CD8-positive, alpha-beta memory T cell (primary cell): ENCODE results near the gene SLCO4A1. TPM values are rescaled to one million over a fixed set of nuclear protein-coding genes. Genes with fewer than 3 reads are reported as not detected.
A peak's percentile ranks its signal among the peaks of the same experiment; 100 is the strongest.

Source experiments
- CTCF ChIA-PET: fragments of 350-600 bp; sonication (Branson Sonifier 250); formaldehyde crosslinking; loops from one replicate; lab custom pipeline; 2021; ENCODE audit warnings: antibody characterized with exemption; lab: Charles Lee
- POLR2A ChIA-PET: fragments of 350-600 bp; sonication (Branson Sonifier 250); formaldehyde crosslinking; loops from one replicate; lab custom pipeline; 2021; ENCODE audit warnings: antibody characterized with exemption; lab: Charles Lee
- DNase-seq, 5 donors: peaks; one replicate each; pipeline versions ENCODE4 v3.0.0 to v3.0.0-alpha.2; 2020 to 2022; ENCODE audit warnings: mixed read lengths in 1 of 5
- H3K27ac ChIP-seq: one replicate; pipeline ENCODE4 v1.7.0; 2013; ENCODE audit warnings: low read depth, mild to moderate bottlenecking, low read length, moderate library complexity
- H3K27me3 ChIP-seq: 2 replicates; pipeline ENCODE4 v1.7.0; 2013; ENCODE audit warnings: low read length, mild to moderate bottlenecking; ENCODE audit not compliant: insufficient read depth, poor library complexity, severe bottlenecking
- H3K36me3 ChIP-seq: 2 replicates; pipeline ENCODE4 v1.7.0; 2013; ENCODE audit warnings: mild to moderate bottlenecking, low read length, moderate library complexity; ENCODE audit not compliant: insufficient read depth
- H3K4me1 ChIP-seq: 2 replicates; pipeline ENCODE4 v1.7.0; 2013; ENCODE audit warnings: mild to moderate bottlenecking, low read length, moderate library complexity; ENCODE audit not compliant: insufficient read depth
- H3K4me3 ChIP-seq: 2 replicates; pipeline ENCODE4 v1.7.0; 2013; ENCODE audit warnings: mild to moderate bottlenecking, low read length
- H3K9me3 ChIP-seq: 2 replicates; pipeline ENCODE4 v1.7.0; 2013; ENCODE audit warnings: mild to moderate bottlenecking, low read length
- H3K27ac Mint-ChIP-seq, 8 donors: one replicate each; pipeline ENCODE4 v1.8.0; 2020 to 2021; ENCODE audit warnings: mixed read lengths in 8 of 8, mild to moderate bottlenecking in 6 of 8, inconsistent platforms in 3 of 8, moderate library complexity in 3 of 8
- H3K27me3 Mint-ChIP-seq, 2 donors: one replicate each; pipeline ENCODE4 v1.8.0; 2020 to 2021; ENCODE audit warnings: mixed read lengths in 2 of 2, mild to moderate bottlenecking in 1 of 2, moderate library complexity in 1 of 2
- H3K36me3 Mint-ChIP-seq, 3 donors: one replicate each; pipeline ENCODE4 v1.8.0; 2020 to 2021; ENCODE audit warnings: mixed read lengths in 3 of 3, inconsistent platforms in 1 of 3, mild to moderate bottlenecking in 1 of 3
- H3K4me1 Mint-ChIP-seq, 3 donors: one replicate each; pipeline ENCODE4 v1.8.0; 2020 to 2021; ENCODE audit warnings: mixed read lengths in 3 of 3, inconsistent platforms in 1 of 3, mild to moderate bottlenecking in 1 of 3
- H3K4me3 Mint-ChIP-seq, 7 donors: one replicate each; pipeline ENCODE4 v1.8.0; 2020 to 2021; ENCODE audit warnings: mixed read lengths in 7 of 7, mild to moderate bottlenecking in 6 of 7, moderate library complexity in 4 of 7, inconsistent platforms in 2 of 7
- H3K9me3 Mint-ChIP-seq, 5 donors: one replicate each; pipeline ENCODE4 v1.8.0; 2020 to 2022; ENCODE audit warnings: mixed read lengths in 5 of 5, mild to moderate bottlenecking in 3 of 5, moderate library complexity in 2 of 5, inconsistent platforms in 1 of 5
- polyA plus RNA-seq: library from polyadenylated mRNA; unstranded; fragments of 300-500 nt; fragmentation: Illumina TruSeq; gene quantifications from one replicate; pipeline ENCODE4 v1.2.3, GENCODE V29; 2021
- total RNA-seq, 2 experiments: library from RNA; stranded (reverse); gene quantifications; one replicate each; pipeline ENCODE4 v1.2.3, GENCODE V29; 2021

Gene SLCO4A1
- total and polyA plus RNA-seq, 3 experiments from 2014 or later: 0.47 to 44.9 (median 42.0) TPM

GRCh38 chr20:62597416-62598115 is 44.7 kb upstream of the SLCO4A1 start:
- ChIA-PET CTCF (no interaction called here), POLR2A (no interaction called here)
- Mint-ChIP-seq H3K36me3 (no peaks in the 10 kb centered on the region), H3K27me3 (peaks cover 10 to 34% of the 10 kb centered on the region in 2 donors), H3K9me3 (no peaks in the 10 kb centered on the region), H3K27ac (no peak overlapping the region), H3K4me1 (peaks cover 9 to 15% (median 10%) of the 10 kb centered on the region in 3 donors), H3K4me3 (no peak overlapping the region)
- Histone ChIP-seq H3K4me3 (no peak overlapping the region), H3K9me3 (no peaks in the 10 kb centered on the region), H3K27me3 (peaks cover 18% of the 10 kb centered on the region), H3K4me1 (peaks cover 7% of the 10 kb centered on the region), H3K27ac (no peak overlapping the region), H3K36me3 (no peaks in the 10 kb centered on the region)
- no peak for DNase-seq

- peaks cover 19% of the 10 kb centered on the region for H3K4me1 ChIP-seq
- Mint-ChIP-seq H3K27ac (peak overlapping the region in 1 of 8 donors; percentile 84), H3K36me3 (no peaks in the 10 kb centered on the region), H3K9me3 (no peaks in the 10 kb centered on the region), H3K4me3 (no peak overlapping the region), H3K4me1 (peaks cover 19 to 25% (median 21%) of the 10 kb centered on the region in 3 donors), H3K27me3 (peaks cover 10 to 32% of the 10 kb centered on the region in 2 donors)
- no peak for DNase-seq
- no peaks in the 10 kb centered on the region for H3K9me3 ChIP-seq
- no peak overlapping the region for H3K4me3 ChIP-seq
- H3K36me3 ChIP-seq: no peaks in the 10 kb centered on the region
- POLR2A ChIA-PET: no interaction called here
- H3K27me3 ChIP-seq: peaks cover 18% of the 10 kb centered on the region
- CTCF ChIA-PET: no interaction called here
- no peak overlapping the region for H3K27ac ChIP-seq
Measured at GRCh38 chr20:62598761-62599194, 43.5 kb upstream of the SLCO4A1 start.

- no peak for DNase-seq
- H3K36me3 Mint-ChIP-seq: no peaks in the 10 kb centered on the region
- POLR2A ChIA-PET: no interaction called here
- H3K9me3 Mint-ChIP-seq: no peaks in the 10 kb centered on the region
- Histone ChIP-seq H3K4me1 (peaks cover 25% of the 10 kb centered on the region), H3K27me3 (peaks cover 18% of the 10 kb centered on the region), H3K9me3 (no peaks in the 10 kb centered on the region), H3K27ac (no peak overlapping the region), H3K4me3 (no peak overlapping the region), H3K36me3 (no peaks in the 10 kb centered on the region)
- CTCF ChIA-PET: no interaction called here
- peaks cover 10 to 28% of the 10 kb centered on the region in 2 donors for H3K27me3 Mint-ChIP-seq
- H3K27ac Mint-ChIP-seq: no peak overlapping the region
- H3K4me3 Mint-ChIP-seq: no peak overlapping the region
- peaks cover 19 to 25% (median 24%) of the 10 kb centered on the region in 3 donors for H3K4me1 Mint-ChIP-seq
Measured at GRCh38 chr20:62599216-62600110, 42.8 kb upstream of the SLCO4A1 start.

- Histone ChIP-seq H3K9me3 (no peaks in the 10 kb centered on the region), H3K36me3 (no peaks in the 10 kb centered on the region), H3K27ac (no peak overlapping the region), H3K4me3 (no peak overlapping the region), H3K4me1 (peaks cover 25% of the 10 kb centered on the region), H3K27me3 (peaks cover 10% of the 10 kb centered on the region)
- Mint-ChIP-seq H3K4me3 (peak overlapping the region in 2 of 7 donors; percentile 38 to 63), H3K27ac (peak overlapping the region in 1 of 8 donors; percentile 2), H3K9me3 (no peaks in the 10 kb centered on the region), H3K4me1 (peaks cover 19 to 25% (median 24%) of the 10 kb centered on the region in 3 donors), H3K36me3 (no peaks in the 10 kb centered on the region), H3K27me3 (peaks cover 4 to 18% of the 10 kb centered on the region in 2 donors)
- CTCF ChIA-PET: no interaction called here
- POLR2A ChIA-PET: no interaction called here
- no peak for DNase-seq
Measured at GRCh38 chr20:62601172-62601571, 41.1 kb upstream of the SLCO4A1 start.

- no peak overlapping the region for H3K27ac ChIP-seq
- peaks cover 25% of the 10 kb centered on the region for H3K4me1 ChIP-seq
- Mint-ChIP-seq H3K27me3 (peaks cover 4 to 19% of the 10 kb centered on the region in 2 donors), H3K4me1 (peaks cover 19 to 25% (median 24%) of the 10 kb centered on the region in 3 donors), H3K9me3 (no peaks in the 10 kb centered on the region), H3K4me3 (peak overlapping the region in 1 of 7 donors; percentile 27), H3K36me3 (no peaks in the 10 kb centered on the region), H3K27ac (peak overlapping the region in 3 of 8 donors; percentile 13 to 91 (median 21))
- DNase-seq: no peak
- no peaks in the 10 kb centered on the region for H3K9me3 ChIP-seq
- peaks cover 8% of the 10 kb centered on the region for H3K27me3 ChIP-seq
- no peak overlapping the region for H3K4me3 ChIP-seq
- H3K36me3 ChIP-seq: no peaks in the 10 kb centered on the region
- POLR2A ChIA-PET: no interaction called here
- CTCF ChIA-PET: no interaction called here
Measured at GRCh38 chr20:62601714-62602113, 40.6 kb upstream of the SLCO4A1 start.

GRCh38 chr20:62602550-62602949 is 39.8 kb upstream of the SLCO4A1 start:
- peaks cover 8 to 17% of the 10 kb centered on the region in 2 donors for H3K27me3 Mint-ChIP-seq
- H3K27ac ChIP-seq: no peak overlapping the region
- peaks cover 19 to 25% (median 24%) of the 10 kb centered on the region in 3 donors for H3K4me1 Mint-ChIP-seq
- no peaks in the 10 kb centered on the region for H3K9me3 ChIP-seq
- H3K4me3 Mint-ChIP-seq: peak overlapping the region; percentile 72 to 86 (median 82)
- H3K36me3 ChIP-seq: no peaks in the 10 kb centered on the region
- peak overlapping the region; percentile 65 to 96 (median 87) for H3K27ac Mint-ChIP-seq
- DNase-seq: peak in 2 of 5 donors; percentile 18 to 32
- ChIA-PET CTCF (interaction anchor here (1.6 to 2.0 kb wide), 2 partner anchors 14 to 49 kb away, joined by 4 to 8 read pairs; no protein-coding TSS in a partner anchor), POLR2A (interaction anchor here (0.7 kb wide), 1 partner anchor 192 kb away, joined by 4 read pairs; no protein-coding TSS in a partner anchor)
- peaks cover 25% of the 10 kb centered on the region for H3K4me1 ChIP-seq
- H3K36me3 Mint-ChIP-seq: no peaks in the 10 kb centered on the region
- no peaks in the 10 kb centered on the region for H3K27me3 ChIP-seq
- no peaks in the 10 kb centered on the region for H3K9me3 Mint-ChIP-seq
- H3K4me3 ChIP-seq: peak overlapping the region; percentile 59

GRCh38 chr20:62603021-62603906 is 39.0 kb upstream of the SLCO4A1 start:
- Histone ChIP-seq H3K9me3 (no peaks in the 10 kb centered on the region), H3K4me3 (peak overlapping the region; percentile 59), H3K27ac (no peak overlapping the region), H3K4me1 (peaks cover 25% of the 10 kb centered on the region), H3K36me3 (no peaks in the 10 kb centered on the region), H3K27me3 (no peaks in the 10 kb centered on the region)
- H3K27me3 Mint-ChIP-seq: peaks cover 8 to 10% of the 10 kb centered on the region in 2 donors
- H3K36me3 Mint-ChIP-seq: no peaks in the 10 kb centered on the region
- peaks cover 18 to 25% (median 24%) of the 10 kb centered on the region in 3 donors for H3K4me1 Mint-ChIP-seq
- peak overlapping the region; percentile 72 to 86 (median 82) for H3K4me3 Mint-ChIP-seq
- peak; percentile 28 to 72 (median 41) for DNase-seq
- no peaks in the 10 kb centered on the region for H3K9me3 Mint-ChIP-seq
- POLR2A ChIA-PET: interaction anchor here (0.7 to 1.3 kb wide), 3 partner anchors 14 to 193 kb away, joined by 4 to 6 read pairs (median 4); partner anchors contain the start of gene MRGBP
- CTCF ChIA-PET: interaction anchor here (1.6 to 2.0 kb wide), 2 partner anchors 13 to 48 kb away, joined by 4 to 8 read pairs; no protein-coding TSS in a partner anchor
- H3K27ac Mint-ChIP-seq: peak overlapping the region; percentile 65 to 96 (median 87)
